ENCODE data around the gene BMPR1A.

DNA sequence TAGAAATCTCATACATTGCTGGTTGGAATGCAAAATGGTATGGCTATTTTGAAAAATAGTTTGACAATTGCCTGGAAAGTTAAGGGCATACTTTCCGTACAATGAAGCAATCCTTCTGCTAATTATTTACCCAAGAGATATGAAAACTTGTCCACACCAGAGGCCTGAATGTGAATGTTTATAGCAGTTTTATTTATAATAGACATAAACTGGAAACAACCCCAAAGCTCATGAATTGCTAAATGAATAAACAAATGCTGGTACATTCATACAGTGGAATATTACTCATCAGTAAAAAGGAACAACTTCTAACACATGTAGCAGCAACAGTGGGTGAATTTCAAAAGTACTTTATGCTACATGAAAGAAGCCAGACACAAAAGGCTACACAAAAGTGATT is 158.3 kb downstream of the BMPR1A start:
- TF ChIP-seq, protein P1, sequence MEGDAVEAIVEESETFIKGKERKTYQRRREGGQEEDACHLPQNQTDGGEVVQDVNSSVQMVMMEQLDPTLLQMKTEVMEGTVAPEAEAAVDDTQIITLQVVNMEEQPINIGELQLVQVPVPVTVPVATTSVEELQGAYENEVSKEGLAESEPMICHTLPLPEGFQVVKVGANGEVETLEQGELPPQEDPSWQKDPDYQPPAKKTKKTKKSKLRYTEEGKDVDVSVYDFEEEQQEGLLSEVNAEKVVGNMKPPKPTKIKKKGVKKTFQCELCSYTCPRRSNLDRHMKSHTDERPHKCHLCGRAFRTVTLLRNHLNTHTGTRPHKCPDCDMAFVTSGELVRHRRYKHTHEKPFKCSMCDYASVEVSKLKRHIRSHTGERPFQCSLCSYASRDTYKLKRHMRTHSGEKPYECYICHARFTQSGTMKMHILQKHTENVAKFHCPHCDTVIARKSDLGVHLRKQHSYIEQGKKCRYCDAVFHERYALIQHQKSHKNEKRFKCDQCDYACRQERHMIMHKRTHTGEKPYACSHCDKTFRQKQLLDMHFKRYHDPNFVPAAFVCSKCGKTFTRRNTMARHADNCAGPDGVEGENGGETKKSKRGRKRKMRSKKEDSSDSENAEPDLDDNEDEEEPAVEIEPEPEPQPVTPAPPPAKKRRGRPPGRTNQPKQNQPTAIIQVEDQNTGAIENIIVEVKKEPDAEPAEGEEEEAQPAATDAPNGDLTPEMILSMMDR (conservative IDR thresholded peaks at IDR 0.05): no peak
- no peak for TF ChIP-seq ZFX (IDR thresholded peaks at IDR 0.05)

All from C4-2B (cell line).